GM23338 (cell line): ENCODE data around the gene CBX2. TPM values are rescaled to one million over a fixed set of nuclear protein-coding genes. Genes with fewer than 3 reads are reported as not detected.

Source experiments
- ATAC-seq: fragments of 200-7000 bp; cut with Tn5 transposase; 3 replicates; pipeline ENCODE4 v1.9.1; 2020
- DNase-seq: peaks from one replicate; pipeline ENCODE4 v3.0.0-alpha.2; 2015; ENCODE audit warnings: low spot score
- H2AFZ ChIP-seq: fragments of 200-600 bp; sonication (generic); 2 replicates; pipeline ENCODE4 v1.8.0; 2016; ENCODE audit warnings: antibody characterized with exemption, mild to moderate bottlenecking, moderate library complexity
- H3F3A ChIP-seq: fragments of 200-600 bp; sonication (generic); replicated peaks from 2 replicates; pipeline ENCODE4 v1.8.0; 2017; ENCODE audit warnings: antibody characterized with exemption, mixed run types, low read depth
- H3K27ac ChIP-seq: fragments of 200-600 bp; sonication (generic); 2 replicates; pipeline ENCODE4 v1.6.1; 2016; ENCODE audit warnings: low read depth
- H3K27me3 ChIP-seq: fragments of 200-600 bp; sonication (generic); 2 replicates; pipeline ENCODE4 v1.8.0; 2016; ENCODE audit warnings: mild to moderate bottlenecking, mixed run types, moderate library complexity; ENCODE audit not compliant: insufficient read depth
- H3K36me3 ChIP-seq: fragments of 200-600 bp; sonication (generic); 2 replicates; pipeline ENCODE4 v1.8.0; 2016; ENCODE audit warnings: mild to moderate bottlenecking; ENCODE audit not compliant: insufficient read depth
- H3K4me1 ChIP-seq: fragments of 200-600 bp; sonication (generic); 2 replicates; pipeline ENCODE4 v1.8.0; 2016; ENCODE audit warnings: mild to moderate bottlenecking, moderate library complexity; ENCODE audit not compliant: insufficient read depth
- H3K4me2 ChIP-seq: fragments of 200-600 bp; sonication (generic); 2 replicates; pipeline ENCODE4 v1.7.1; 2017; ENCODE audit warnings: mixed run types
- H3K4me3 ChIP-seq: fragments of 200-600 bp; sonication (generic); 2 replicates; pipeline ENCODE4 v1.6.1; 2016; ENCODE audit warnings: mixed run types
- H3K79me2 ChIP-seq: fragments of 200-600 bp; sonication (generic); replicated peaks from 2 replicates; pipeline ENCODE4 v1.8.0; 2017; ENCODE audit warnings: mild to moderate bottlenecking; ENCODE audit not compliant: insufficient read depth
- H3K9me2 ChIP-seq: fragments of 200-600 bp; sonication (generic); 2 replicates; pipeline ENCODE4 v1.8.0; 2017; ENCODE audit not compliant: insufficient read depth
- H4K20me1 ChIP-seq: fragments of 200-600 bp; sonication (generic); replicated peaks from 2 replicates; pipeline ENCODE4 v1.8.0; 2017; ENCODE audit warnings: mild to moderate bottlenecking; ENCODE audit not compliant: insufficient read depth
- H3K27ac Mint-ChIP-seq: 2 replicates; pipeline ENCODE4 v1.8.0; 2020; ENCODE audit warnings: inconsistent platforms, mild to moderate bottlenecking, moderate library complexity, mixed read lengths
- H3K27me3 Mint-ChIP-seq: 3 replicates; pipeline ENCODE4 v1.8.0; 2022; ENCODE audit warnings: low read depth, mild to moderate bottlenecking, moderate library complexity, mixed read lengths, inconsistent platforms; ENCODE audit not compliant: insufficient read depth, poor library complexity
- H3K36me3 Mint-ChIP-seq: 3 replicates; pipeline ENCODE4 v1.8.0; 2021; ENCODE audit warnings: low read depth, mild to moderate bottlenecking, inconsistent platforms, moderate library complexity, mixed read lengths
- H3K4me1 Mint-ChIP-seq: 3 replicates; pipeline ENCODE4 v1.8.0; 2020; ENCODE audit warnings: mild to moderate bottlenecking, inconsistent platforms, mixed read lengths
- H3K4me3 Mint-ChIP-seq: 3 replicates; pipeline ENCODE4 v1.8.0; 2021; ENCODE audit warnings: moderate library complexity, mild to moderate bottlenecking, inconsistent platforms, mixed read lengths
- H3K9me3 Mint-ChIP-seq: 3 replicates; pipeline ENCODE4 v1.8.0; 2020; ENCODE audit warnings: moderate library complexity, mild to moderate bottlenecking, inconsistent platforms, mixed read lengths
- EZH2 ChIP-seq: fragments of 200-600 bp; sonication (generic); IDR thresholded peaks from one replicate; pipeline ENCODE4 v1.8.0; 2017; ENCODE audit warnings: antibody characterized with exemption, mild to moderate bottlenecking, low read depth; ENCODE audit not compliant: unreplicated experiment
- EZH2phosphoT487 ChIP-seq: fragments of 200-600 bp; sonication (generic); IDR thresholded peaks from one replicate; pipeline ENCODE4 v1.8.1; 2018; ENCODE audit warnings: antibody characterized with exemption; ENCODE audit not compliant: unreplicated experiment
- JUNB ChIP-seq: IDR thresholded peaks from one replicate; pipeline ENCODE4 v1.6.1; 2016; ENCODE audit warnings: antibody characterized with exemption; ENCODE audit not compliant: unreplicated experiment
- POLR2AphosphoS5 ChIP-seq: IDR thresholded peaks from 2 replicates; pipeline ENCODE4 v1.6.1; 2016; ENCODE audit warnings: antibody characterized with exemption, low read depth
- REST ChIP-seq: IDR thresholded peaks from one replicate; pipeline ENCODE4 v1.6.1; 2018; ENCODE audit warnings: antibody characterized with exemption; ENCODE audit not compliant: unreplicated experiment
- ZNF114 ChIP-seq: fragments of 250-450 bp; sonication (Bioruptor Pico); IDR thresholded peaks from 2 replicates; pipeline ENCODE4 v1.5.0; 2020; ENCODE audit warnings: mild to moderate bottlenecking, moderate library complexity
- ZNF462 ChIP-seq: fragments of 250-450 bp; sonication (Bioruptor Pico); IDR thresholded peaks from 2 replicates; pipeline ENCODE4 v1.5.0; 2020; ENCODE audit warnings: mild to moderate bottlenecking, moderate library complexity
- polyA plus RNA-seq: library from polyadenylated mRNA; unstranded; fragments of >200 nt; fragmentation: Nextera tagmentation; extraction: Ambion mirVana; gene quantifications from 2 replicates; pipeline ENCODE4 v1.2.1, GENCODE V29; 2016
- total RNA-seq: library from RNA; depleted of rRNA; stranded (reverse); fragments of >200 nt; shearing (Covaris generic); gene quantifications from 2 replicates; pipeline ENCODE4 v1.2.3, GENCODE V29; 2014

CBX2 gene
- total and polyA plus RNA-seq, 2 experiments from 2014 or later = 26.6 to 114 TPM

- H3K4me1 ChIP-seq = peaks cover 38% of the 10 kb centered on the region
- Mint-ChIP-seq H3K27ac (no peak overlapping the region), H3K9me3 (no peaks in the 10 kb centered on the region), H3K36me3 (peaks cover 4% of the 10 kb centered on the region; the same call in 2 of the 3 replicates), H3K4me1 (peaks cover 40% of the 10 kb centered on the region), H3K4me3 (peak overlapping the region; percentile 60), H3K27me3 (peaks cover 95% of the 10 kb centered on the region)
- H3F3A ChIP-seq = peaks cover 25% of the 10 kb centered on the region; the same call in 1 of the 2 replicates
- TF ChIP-seq POLR2AphosphoS5 = no peak
- no peak for TF ChIP-seq JUNB
- TF ChIP-seq REST = no peak
- peak overlapping the region; percentile 61 for H3K4me3 ChIP-seq
- no peaks in the 10 kb centered on the region for H3K79me2 ChIP-seq
- H3K4me2 ChIP-seq = peak overlapping the region; percentile 99
- H3K27me3 ChIP-seq = peaks cover 96% of the 10 kb centered on the region
- peak; percentile 73 for DNase-seq
- H3K9me2 ChIP-seq = no peaks in the 10 kb centered on the region
- no peaks in the 10 kb centered on the region for H3K36me3 ChIP-seq
- ATAC-seq = peak; percentile 2
- H4K20me1 ChIP-seq = no peaks in the 10 kb centered on the region; the same call in 1 of the 2 replicates
- H2AFZ ChIP-seq = peak overlapping the region; percentile 63; the same call in 1 of the 2 replicates
- no peak overlapping the region for H3K27ac ChIP-seq
Observed at GRCh38 chr17:79831265-79832217, 53.6 kb downstream of the CBX2 start.

- H4K20me1 ChIP-seq = no peaks in the 10 kb centered on the region; the same call in 1 of the 2 replicates
- H3K4me2 ChIP-seq = peak overlapping the region; percentile 99
- no peaks in the 10 kb centered on the region for H3K79me2 ChIP-seq
- peak overlapping the region; percentile 47 for H3K4me3 Mint-ChIP-seq
- H2AFZ ChIP-seq = peak overlapping the region; percentile 63; the same call in 1 of the 2 replicates
- no peaks in the 10 kb centered on the region for H3K9me2 ChIP-seq
- H3F3A ChIP-seq = peaks cover 22% of the 10 kb centered on the region; the same call in 1 of the 2 replicates
- no peak overlapping the region for H3K27ac Mint-ChIP-seq
- peaks cover 38% of the 10 kb centered on the region for H3K4me1 Mint-ChIP-seq
- peaks cover 98% of the 10 kb centered on the region for H3K27me3 ChIP-seq
- H3K9me3 Mint-ChIP-seq = no peaks in the 10 kb centered on the region
- peaks cover 4% of the 10 kb centered on the region; the same call in 2 of the 3 replicates for H3K36me3 Mint-ChIP-seq
- peak; percentile 1; the same call in 2 of the 3 replicates for ATAC-seq
- H3K36me3 ChIP-seq = no peaks in the 10 kb centered on the region
- DNase-seq = peak; percentile 79
- H3K27me3 Mint-ChIP-seq = peaks cover 97% of the 10 kb centered on the region
- no peak overlapping the region for H3K27ac ChIP-seq
- H3K4me1 ChIP-seq = peaks cover 45% of the 10 kb centered on the region
- peak overlapping the region; percentile 61 for H3K4me3 ChIP-seq
- no peak for TF ChIP-seq EZH2phosphoT487
- TF ChIP-seq EZH2 = peak; percentile 61
- no peak for TF ChIP-seq ZNF462
- no peak for TF ChIP-seq ZNF114 (CRISPR knock-in tag)
Observed at GRCh38 chr17:79832218-79833109, 54.5 kb downstream of the CBX2 start.
